B cell (primary cell): ENCODE measurements around the gene USP6. TPM values are rescaled to one million over a fixed set of nuclear protein-coding genes. Genes with fewer than 3 reads are reported as not detected.

Experiments used
- ATAC-seq: fragments of 200-7000 bp; cut with Tn5 transposase; one replicate; pipeline ENCODE4 v1.10.0; 2021; ENCODE audit warnings: low read depth, mild to moderate bottlenecking, moderate number of reproducible peaks, moderate library complexity
- CTCF ChIA-PET: fragments of 350-600 bp; sonication (Branson Sonifier 250); formaldehyde crosslinking; loops from one replicate; lab custom pipeline; 2021; ENCODE audit warnings: antibody characterized with exemption, inconsistent platforms; lab: Charles Lee
- POLR2A ChIA-PET: fragments of 350-600 bp; sonication (Branson Sonifier 250); formaldehyde crosslinking; loops from one replicate; lab custom pipeline; 2021; ENCODE audit warnings: antibody characterized with exemption; lab: Charles Lee
- DNase-seq: peaks from one replicate; pipeline ENCODE4 v3.0.0; 2013
- H2AFZ ChIP-seq: 2 replicates; pipeline ENCODE4 v1.6.1; 2012; ENCODE audit warnings: mild to moderate bottlenecking, low read depth, low read length; ENCODE audit not compliant: insufficient read depth, poor library complexity, severe bottlenecking
- H3K27ac ChIP-seq, 2 donors: 1 replicate in 1 of 2; 2 replicates in 1 of 2; pipeline ENCODE4 v1.5.1; 2012 to 2013; ENCODE audit warnings: low read length in 2 of 2, mild to moderate bottlenecking in 2 of 2, moderate library complexity in 1 of 2
- H3K27me3 ChIP-seq, 4 experiments: fragments of 200-600 bp in 1 of 4; sonication (generic) in 1 of 4; replicated peaks in 1 of 4; 1 replicate in 2 of 4; 2 replicates in 2 of 4; pipeline versions ENCODE4 v1.6.1 to v1.7.0; 2013 to 2016; ENCODE audit warnings: low read length in 3 of 4, mild to moderate bottlenecking in 2 of 4, mixed read lengths in 1 of 4, moderate library complexity in 1 of 4; ENCODE audit not compliant: insufficient read depth in 4 of 4, control insufficient read depth in 3 of 4; ENCODE audit errors: control extremely low read depth in 1 of 4
- H3K36me3 ChIP-seq, 2 experiments: replicated peaks in 1 of 2; 1 replicate in 1 of 2; 2 replicates in 1 of 2; pipeline versions ENCODE4 v1.6.1 to v1.7.1; 2013; ENCODE audit warnings: low read length in 1 of 2; ENCODE audit not compliant: insufficient read depth in 2 of 2, control insufficient read depth in 1 of 2; ENCODE audit errors: control extremely low read depth in 1 of 2, extremely low read depth in 1 of 2
- H3K4me1 ChIP-seq, 2 donors: fragments of 200-600 bp in 1 of 2; sonication (generic) in 1 of 2; 1 replicate in 1 of 2; 2 replicates in 1 of 2; pipeline versions ENCODE4 v1.5.1 to v1.6.1; 2013 to 2017; ENCODE audit warnings: low read length in 2 of 2; ENCODE audit not compliant: control insufficient read depth in 2 of 2, insufficient read depth in 2 of 2
- H3K4me2 ChIP-seq: replicated peaks from 2 replicates; pipeline ENCODE3; 2012; ENCODE audit warnings: mild to moderate bottlenecking, low read depth, low read length; ENCODE audit not compliant: poor library complexity, severe bottlenecking
- H3K4me3 ChIP-seq, 5 experiments: fragments of 200-600 bp in 1 of 5; sonication (generic) in 1 of 5; 1 replicate in 3 of 5; 2 replicates in 2 of 5; pipeline versions ENCODE4 v1.5.1 to v1.7.0; 2011 to 2016; ENCODE audit warnings: low read length in 4 of 5, mild to moderate bottlenecking in 4 of 5, low read depth in 2 of 5, control low read depth in 1 of 5, moderate library complexity in 1 of 5; ENCODE audit not compliant: insufficient read depth in 1 of 5; ENCODE audit errors: control extremely low read depth in 1 of 5, extremely low read depth in 1 of 5
- H3K79me2 ChIP-seq: fragments of 200-600 bp; sonication (generic); one replicate; pipeline ENCODE4 v1.6.0; 2016; ENCODE audit warnings: low read length; ENCODE audit not compliant: control insufficient read depth, insufficient read depth
- H3K9ac ChIP-seq: fragments of 200-600 bp; sonication (generic); 2 replicates; pipeline ENCODE4 v1.6.1; 2017; ENCODE audit warnings: mild to moderate bottlenecking, low read length, moderate library complexity
- H3K9me3 ChIP-seq, 3 donors: one replicate each; pipeline versions ENCODE4 v1.6.1 to v1.7.1; 2013; ENCODE audit warnings: low read length in 2 of 3; ENCODE audit not compliant: control insufficient read depth in 2 of 3, insufficient read depth in 1 of 3; ENCODE audit errors: control extremely low read depth in 1 of 3
- H4K20me1 ChIP-seq: 2 replicates; pipeline ENCODE4 v1.6.0; 2012; ENCODE audit warnings: mild to moderate bottlenecking, low read length; ENCODE audit not compliant: insufficient read depth, control insufficient read depth, poor library complexity, severe bottlenecking
- H3K27ac Mint-ChIP-seq: one replicate; pipeline ENCODE4 v1.8.0; 2021; ENCODE audit warnings: mixed read lengths
- H3K27me3 Mint-ChIP-seq: one replicate; pipeline ENCODE4 v1.8.0; 2021; ENCODE audit warnings: mixed read lengths
- H3K4me1 Mint-ChIP-seq: one replicate; pipeline ENCODE4 v1.8.0; 2021; ENCODE audit warnings: mixed read lengths
- H3K4me3 Mint-ChIP-seq: one replicate; pipeline ENCODE4 v1.8.0; 2021; ENCODE audit warnings: mixed read lengths
- H3K9me3 Mint-ChIP-seq: one replicate; pipeline ENCODE4 v1.8.0; 2022; ENCODE audit warnings: mixed read lengths; ENCODE audit not compliant: insufficient read depth
- CTCF ChIP-seq: fragments of 200-600 bp; IDR thresholded peaks from one replicate; pipeline ENCODE4 v1.8.0; 2022; ENCODE audit warnings: antibody characterized with exemption, mild to moderate bottlenecking
- EZH2 ChIP-seq: IDR thresholded peaks from 2 replicates; pipeline ENCODE4 v1.6.1; 2012; ENCODE audit warnings: borderline replicate concordance, low read depth, mild to moderate bottlenecking, moderate library complexity, low read length; ENCODE audit not compliant: insufficient read depth, poor library complexity, severe bottlenecking
- WGBS: methylation state at CpG from one replicate; pipeline ENCODE4 v1.1.5; 2013; ENCODE audit warnings: missing lambda C conversion rate; ENCODE audit not compliant: insufficient coverage; 5-methylcytosine and 5-hydroxymethylcytosine counted together
- intact Hi-C: fragments of 100-400 bp; cut with micrococcal nuclease; formaldehyde crosslinking; loops from one replicate; pipeline ENCODE4 v1.10.0; 2022
- polyA plus RNA-seq: library from polyadenylated mRNA; depleted of rRNA; stranded (reverse); fragments of >200 nt; gene quantifications from 2 replicates; pipeline ENCODE4 v1.2.3, GENCODE V29; 2012
- total RNA-seq, 2 donors: library from RNA; stranded (reverse); fragments of 120-200 nt in 1 of 2; gene quantifications; 1 replicate in 1 of 2; 2 replicates in 1 of 2; pipeline versions ENCODE4 v1.2.3 to v1.2.4, GENCODE V29; 2013 to 2022

The USP6 gene
- total and polyA plus RNA-seq, 2 donors (not counting 1 experiment from before 2014, with no cell fraction given), result 0.36 to 0.47 TPM

- ChIA-PET CTCF (interaction anchor here (4.9 to 5.2 kb wide), 2 partner anchors 12 to 18 kb away, joined by 31 to 38 read pairs; no protein-coding TSS in a partner anchor), POLR2A (interaction anchor here (1.9 kb wide), 1 partner anchor 11 kb away, joined by 8 read pairs; no protein-coding TSS in a partner anchor)
- H3K9ac ChIP-seq, result peak overlapping the region; percentile 9
- ATAC-seq (no peak), DNase-seq (no peak)
- H3K36me3 ChIP-seq, result peaks cover 5 to 50% of the 10 kb centered on the region in 2 experiments
- Mint-ChIP-seq H3K4me3 (no peak overlapping the region), H3K9me3 (no peaks in the 10 kb centered on the region), H3K27ac (peak overlapping the region; percentile 93), H3K27me3 (no peaks in the 10 kb centered on the region), H3K4me1 (peaks cover 69% of the 10 kb centered on the region)
- H3K27ac ChIP-seq, result peak overlapping the region; percentile 91
- intact Hi-C loops, result no loop called here
- 92% methylated on average over 2 of the region's 3 CpGs for WGBS
- H4K20me1 ChIP-seq, result no peaks in the 10 kb centered on the region
- H3K4me3 ChIP-seq, result no peak overlapping the region
- H3K4me1 ChIP-seq, result peaks cover 64 to 84% of the 10 kb centered on the region in 2 donors
- no peaks in the 10 kb centered on the region for H3K27me3 ChIP-seq
- H3K79me2 ChIP-seq, result peaks cover 27% of the 10 kb centered on the region
- TF ChIP-seq CTCF, result no peak
- no peak for TF ChIP-seq EZH2
- H3K4me2 ChIP-seq, result peak overlapping the region; percentile 57
- no peak overlapping the region for H2AFZ ChIP-seq
- H3K9me3 ChIP-seq, result peaks cover 0 to 7% (median 0%) of the 10 kb centered on the region in 3 donors
Measured at GRCh38 chr17:5209396-5209795, 93.6 kb downstream of the USP6 start.

DNA sequence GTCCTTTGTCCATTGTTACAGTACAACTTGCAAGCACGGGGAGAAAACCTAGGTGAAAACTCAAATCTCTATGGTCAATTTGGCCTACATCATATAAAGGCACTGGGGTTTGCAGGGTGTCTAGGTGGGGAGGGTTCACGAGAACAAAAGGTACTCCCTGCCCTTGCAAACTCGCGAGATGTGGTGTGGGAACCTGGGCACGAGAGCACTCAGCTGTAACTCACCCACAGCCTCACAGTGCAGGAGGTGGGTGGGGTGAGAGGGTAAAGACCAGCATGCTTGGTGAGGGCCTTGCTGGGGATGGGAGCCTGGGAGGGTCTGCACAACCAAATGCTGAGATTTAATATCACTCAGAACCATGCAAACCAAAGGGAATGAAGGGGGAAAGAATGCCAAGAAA, 94.3 kb downstream of the USP6 start:
- ATAC-seq (no peak), DNase-seq (no peak)
- peaks cover 0 to 3% (median 0%) of the 10 kb centered on the region in 3 donors for H3K9me3 ChIP-seq
- no peak overlapping the region for H2AFZ ChIP-seq
- H3K27me3 Mint-ChIP-seq, result no peaks in the 10 kb centered on the region
- H4K20me1 ChIP-seq, result no peaks in the 10 kb centered on the region
- peak overlapping the region; percentile 91 for H3K27ac ChIP-seq
- H3K27me3 ChIP-seq, result no peaks in the 10 kb centered on the region
- peak overlapping the region; percentile 9 for H3K9ac ChIP-seq
- peak overlapping the region; percentile 93 for H3K27ac Mint-ChIP-seq
- peaks cover 24% of the 10 kb centered on the region for H3K79me2 ChIP-seq
- H3K9me3 Mint-ChIP-seq, result no peaks in the 10 kb centered on the region
- H3K4me1 ChIP-seq, result peaks cover 64 to 81% of the 10 kb centered on the region in 2 donors
- H3K4me3 Mint-ChIP-seq, result peak overlapping the region; percentile 74
- peaks cover 7 to 55% of the 10 kb centered on the region in 2 experiments for H3K36me3 ChIP-seq
- 6% methylated on average over 3 of the region's 5 CpGs for WGBS
- H3K4me1 Mint-ChIP-seq, result peaks cover 73% of the 10 kb centered on the region
- POLR2A ChIA-PET, result interaction anchor here (1.0 to 2.0 kb wide), 7 partner anchors 7 to 25 kb away, joined by 4 to 11 read pairs (median 6); partner anchors contain the start of gene SCIMP
- CTCF ChIA-PET, result interaction anchor here (1.0 to 5.2 kb wide), 9 partner anchors 10 to 38 kb away, joined by 3 to 38 read pairs (median 8); partner anchors contain the start of gene SCIMP
- intact Hi-C loops, result loop anchor here (1.0 to 2.0 kb wide), 2 partner anchors 12 to 17 kb away; no protein-coding TSS in a partner anchor
- TF ChIP-seq EZH2 (no peak), CTCF (no peak)
- no peak overlapping the region for H3K4me3 ChIP-seq
- peak overlapping the region; percentile 57 for H3K4me2 ChIP-seq
